HepG2 (cell line): ENCODE data around the gene POMT2. TPM values are rescaled to one million over a fixed set of nuclear protein-coding genes. Genes with fewer than 3 reads are reported as not detected.

Source experiments
- ATF7 ChIP-seq, 2 experiments: fragments of 450-650 bp in 1 of 2; sonication (generic) in 1 of 2; formaldehyde crosslinking in 1 of 2; IDR thresholded peaks; 2 replicates each; pipeline versions ENCODE4 v1.4.0 to v1.6.1; 2016 to 2020; ENCODE audit warnings: antibody characterized with exemption in 1 of 2, mild to moderate bottlenecking in 1 of 2, missing genetic modification reagents in 1 of 2
- CBX5 ChIP-seq: sonication (generic); formaldehyde crosslinking; IDR thresholded peaks from 2 replicates; pipeline ENCODE4 v1.4.0; 2020; ENCODE audit warnings: missing genetic modification reagents, borderline replicate concordance
- CEBPB ChIP-seq: IDR thresholded peaks from 2 replicates; pipeline ENCODE4 v1.6.1; 2011; ENCODE audit warnings: low read depth, low read length, improper control_type of control experiment, borderline replicate concordance
- CREB1 ChIP-seq, 2 experiments: fragments of 450-650 bp in 1 of 2; IDR thresholded peaks; 2 replicates each; pipeline ENCODE4 v1.6.1; 2016 to 2017; ENCODE audit warnings: control low read depth in 1 of 2, mild to moderate bottlenecking in 1 of 2, missing compliant biosample characterization in 1 of 2, missing genetic modification characterization in 1 of 2
- EZH2 ChIP-seq: conservative IDR thresholded peaks from 2 replicates; pipeline ENCODE4 v1.6.1; 2012; ENCODE audit warnings: mild to moderate bottlenecking, low read depth, low read length, moderate library complexity
- HMG20A ChIP-seq: IDR thresholded peaks from 2 replicates; pipeline ENCODE4 v1.6.1; 2016; ENCODE audit warnings: borderline replicate concordance
- JUND ChIP-seq: sonication (generic); formaldehyde crosslinking; IDR thresholded peaks from 2 replicates; pipeline ENCODE4 v1.8.0; 2022; ENCODE audit warnings: mild to moderate bottlenecking, missing genetic modification reagents
- NFIC ChIP-seq: IDR thresholded peaks from 2 replicates; pipeline ENCODE4 v1.6.1; 2012; ENCODE audit warnings: mild to moderate bottlenecking, low read length, inconsistent platforms
- SIN3A ChIP-seq: IDR thresholded peaks from 2 replicates; pipeline ENCODE4 v1.6.1; 2011; ENCODE audit warnings: low read depth, mild to moderate bottlenecking, control low read depth, low read length, borderline replicate concordance
- ZNF138 ChIP-seq: sonication (generic); formaldehyde crosslinking; IDR thresholded peaks from 2 replicates; pipeline ENCODE4 v1.5.0; 2020; ENCODE audit warnings: mild to moderate bottlenecking, low read depth, missing genetic modification reagents
- ZNF253 ChIP-seq: sonication (generic); formaldehyde crosslinking; IDR thresholded peaks from 2 replicates; pipeline ENCODE4 v1.8.0; 2022; ENCODE audit warnings: mild to moderate bottlenecking, missing genetic modification reagents, borderline replicate concordance
- ZNF546 ChIP-seq: sonication (generic); formaldehyde crosslinking; conservative IDR thresholded peaks from 2 replicates; pipeline ENCODE4 v1.8.1; 2023; ENCODE audit warnings: mild to moderate bottlenecking, missing genetic modification reagents
- ZNF83 ChIP-seq: sonication (generic); formaldehyde crosslinking; IDR thresholded peaks from 2 replicates; pipeline ENCODE4 v1.4.0; 2020; ENCODE audit warnings: missing genetic modification reagents, mild to moderate bottlenecking, borderline replicate concordance
- polyA plus RNA-seq, 8 experiments: library from polyadenylated mRNA; depleted of rRNA in 3 of 8; stranded (reverse) in 7 of 8; unstranded in 1 of 8; fragments of >200 nt; fragmentation: Illumina TruSeq in 4 of 8; extraction: Trizol in 4 of 8; gene quantifications; 2 replicates each; pipeline versions ENCODE4 v1.2.1 to v1.2.3, GENCODE V29; 2011 to 2016; ENCODE audit warnings: low read depth in 4 of 8, missing spikeins in 1 of 8, mixed read lengths in 1 of 8; ENCODE audit not compliant: insufficient read depth in 1 of 8
- total RNA-seq, 5 experiments: library from RNA; depleted of rRNA; stranded (reverse); fragments of >200 nt; fragmentation: Illumina TruSeq; extraction: Trizol; gene quantifications; 2 replicates each; pipeline ENCODE4 v1.2.3, GENCODE V29; 2016; ENCODE audit warnings: low read depth in 1 of 5
- TF ChIP-seq, protein P1 (sequence below): IDR thresholded peaks from 2 replicates; pipeline ENCODE4 v1.6.1; 2016; ENCODE audit warnings: low read depth, missing genetic modification reagents, missing compliant biosample characterization
- TF ChIP-seq, protein P2 (sequence below): IDR thresholded peaks from 2 replicates; pipeline ENCODE4 v1.4.0; 2020; ENCODE audit warnings: mild to moderate bottlenecking, missing genetic modification reagents
- TF ChIP-seq, protein P3 (sequence below): sonication (generic); formaldehyde crosslinking; IDR thresholded peaks from 2 replicates; pipeline ENCODE4 v1.8.0; 2022; ENCODE audit warnings: missing genetic modification reagents, mild to moderate bottlenecking, moderate library complexity, borderline replicate concordance

The POMT2 gene
- total and polyA plus RNA-seq, 2 of the 13 experiments (the other 11 are each of a cell fraction or from before 2014, with no cell fraction given): 15.3 to 15.9 TPM

DNA sequence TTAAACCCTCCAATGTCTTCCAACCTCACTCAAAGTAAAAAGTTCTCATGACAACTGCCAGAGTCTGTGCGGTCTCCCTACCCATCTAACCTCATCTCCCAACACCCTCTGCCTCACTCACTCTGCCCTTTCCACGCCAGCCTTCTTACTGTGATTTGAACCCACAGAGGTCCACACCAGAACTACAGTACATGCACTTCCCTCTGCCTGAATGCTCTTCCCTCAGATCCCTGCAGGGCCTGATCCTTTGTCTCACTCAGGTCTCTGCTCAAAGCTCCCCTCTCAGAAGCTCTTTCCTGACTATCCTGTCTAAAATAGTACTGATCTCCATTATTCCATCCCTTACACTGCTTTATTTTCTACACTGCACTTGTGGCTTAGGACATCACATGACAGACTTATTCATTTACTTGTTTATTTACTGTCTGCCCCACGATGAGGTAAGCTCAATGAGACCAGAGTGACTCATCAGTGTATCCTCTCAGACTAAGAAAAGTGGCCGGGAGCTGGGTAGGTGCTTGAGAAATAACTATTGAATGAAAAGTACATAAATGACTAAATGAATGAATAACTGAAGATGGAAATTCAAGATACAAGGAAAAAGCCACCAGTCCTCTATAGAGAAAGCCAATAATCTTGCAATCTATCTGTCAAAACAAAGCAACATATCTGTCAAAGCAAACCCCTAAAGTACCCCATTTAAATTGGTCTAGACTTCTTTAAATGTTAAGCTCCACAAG lies 17.1 kb downstream of the POMT2 start (continued):
- TF ChIP-seq, protein P1, sequence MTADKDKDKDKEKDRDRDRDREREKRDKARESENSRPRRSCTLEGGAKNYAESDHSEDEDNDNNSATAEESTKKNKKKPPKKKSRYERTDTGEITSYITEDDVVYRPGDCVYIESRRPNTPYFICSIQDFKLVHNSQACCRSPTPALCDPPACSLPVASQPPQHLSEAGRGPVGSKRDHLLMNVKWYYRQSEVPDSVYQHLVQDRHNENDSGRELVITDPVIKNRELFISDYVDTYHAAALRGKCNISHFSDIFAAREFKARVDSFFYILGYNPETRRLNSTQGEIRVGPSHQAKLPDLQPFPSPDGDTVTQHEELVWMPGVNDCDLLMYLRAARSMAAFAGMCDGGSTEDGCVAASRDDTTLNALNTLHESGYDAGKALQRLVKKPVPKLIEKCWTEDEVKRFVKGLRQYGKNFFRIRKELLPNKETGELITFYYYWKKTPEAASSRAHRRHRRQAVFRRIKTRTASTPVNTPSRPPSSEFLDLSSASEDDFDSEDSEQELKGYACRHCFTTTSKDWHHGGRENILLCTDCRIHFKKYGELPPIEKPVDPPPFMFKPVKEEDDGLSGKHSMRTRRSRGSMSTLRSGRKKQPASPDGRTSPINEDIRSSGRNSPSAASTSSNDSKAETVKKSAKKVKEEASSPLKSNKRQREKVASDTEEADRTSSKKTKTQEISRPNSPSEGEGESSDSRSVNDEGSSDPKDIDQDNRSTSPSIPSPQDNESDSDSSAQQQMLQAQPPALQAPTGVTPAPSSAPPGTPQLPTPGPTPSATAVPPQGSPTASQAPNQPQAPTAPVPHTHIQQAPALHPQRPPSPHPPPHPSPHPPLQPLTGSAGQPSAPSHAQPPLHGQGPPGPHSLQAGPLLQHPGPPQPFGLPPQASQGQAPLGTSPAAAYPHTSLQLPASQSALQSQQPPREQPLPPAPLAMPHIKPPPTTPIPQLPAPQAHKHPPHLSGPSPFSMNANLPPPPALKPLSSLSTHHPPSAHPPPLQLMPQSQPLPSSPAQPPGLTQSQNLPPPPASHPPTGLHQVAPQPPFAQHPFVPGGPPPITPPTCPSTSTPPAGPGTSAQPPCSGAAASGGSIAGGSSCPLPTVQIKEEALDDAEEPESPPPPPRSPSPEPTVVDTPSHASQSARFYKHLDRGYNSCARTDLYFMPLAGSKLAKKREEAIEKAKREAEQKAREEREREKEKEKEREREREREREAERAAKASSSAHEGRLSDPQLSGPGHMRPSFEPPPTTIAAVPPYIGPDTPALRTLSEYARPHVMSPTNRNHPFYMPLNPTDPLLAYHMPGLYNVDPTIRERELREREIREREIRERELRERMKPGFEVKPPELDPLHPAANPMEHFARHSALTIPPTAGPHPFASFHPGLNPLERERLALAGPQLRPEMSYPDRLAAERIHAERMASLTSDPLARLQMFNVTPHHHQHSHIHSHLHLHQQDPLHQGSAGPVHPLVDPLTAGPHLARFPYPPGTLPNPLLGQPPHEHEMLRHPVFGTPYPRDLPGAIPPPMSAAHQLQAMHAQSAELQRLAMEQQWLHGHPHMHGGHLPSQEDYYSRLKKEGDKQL: no peak
- TF ChIP-seq CREB1 (IDR thresholded peaks at IDR 0.05) (peak; percentile 57; the same call in 1 of the 2 replicates), CREB1 (CRISPR knock-in tag; IDR thresholded peaks at IDR 0.05) (no peak), ZNF83 (CRISPR knock-in tag) (no peak), ZNF253 (CRISPR knock-in tag) (no peak), ZNF546 (no peak), ZNF138 (CRISPR knock-in tag) (no peak), ATF7 (IDR thresholded peaks at IDR 0.05) (peak; percentile 25; the same call in 1 of the 2 replicates), ATF7 (CRISPR knock-in tag; IDR thresholded peaks at IDR 0.05) (no peak), HMG20A (CRISPR knock-in tag) (peak; percentile 45; the same call in 1 of the 2 replicates), CBX5 (CRISPR knock-in tag) (no peak), EZH2 (no peak), NFIC (peak; percentile 32; the same call in 1 of the 2 replicates), JUND (CRISPR knock-in tag) (peak; percentile 75), SIN3A (0 out of 2 replicates have a peak, but pooled peaks have one; percentile 17), CEBPB (peak; percentile 50; the same call in 1 of the 2 replicates)
- TF ChIP-seq, protein P2, sequence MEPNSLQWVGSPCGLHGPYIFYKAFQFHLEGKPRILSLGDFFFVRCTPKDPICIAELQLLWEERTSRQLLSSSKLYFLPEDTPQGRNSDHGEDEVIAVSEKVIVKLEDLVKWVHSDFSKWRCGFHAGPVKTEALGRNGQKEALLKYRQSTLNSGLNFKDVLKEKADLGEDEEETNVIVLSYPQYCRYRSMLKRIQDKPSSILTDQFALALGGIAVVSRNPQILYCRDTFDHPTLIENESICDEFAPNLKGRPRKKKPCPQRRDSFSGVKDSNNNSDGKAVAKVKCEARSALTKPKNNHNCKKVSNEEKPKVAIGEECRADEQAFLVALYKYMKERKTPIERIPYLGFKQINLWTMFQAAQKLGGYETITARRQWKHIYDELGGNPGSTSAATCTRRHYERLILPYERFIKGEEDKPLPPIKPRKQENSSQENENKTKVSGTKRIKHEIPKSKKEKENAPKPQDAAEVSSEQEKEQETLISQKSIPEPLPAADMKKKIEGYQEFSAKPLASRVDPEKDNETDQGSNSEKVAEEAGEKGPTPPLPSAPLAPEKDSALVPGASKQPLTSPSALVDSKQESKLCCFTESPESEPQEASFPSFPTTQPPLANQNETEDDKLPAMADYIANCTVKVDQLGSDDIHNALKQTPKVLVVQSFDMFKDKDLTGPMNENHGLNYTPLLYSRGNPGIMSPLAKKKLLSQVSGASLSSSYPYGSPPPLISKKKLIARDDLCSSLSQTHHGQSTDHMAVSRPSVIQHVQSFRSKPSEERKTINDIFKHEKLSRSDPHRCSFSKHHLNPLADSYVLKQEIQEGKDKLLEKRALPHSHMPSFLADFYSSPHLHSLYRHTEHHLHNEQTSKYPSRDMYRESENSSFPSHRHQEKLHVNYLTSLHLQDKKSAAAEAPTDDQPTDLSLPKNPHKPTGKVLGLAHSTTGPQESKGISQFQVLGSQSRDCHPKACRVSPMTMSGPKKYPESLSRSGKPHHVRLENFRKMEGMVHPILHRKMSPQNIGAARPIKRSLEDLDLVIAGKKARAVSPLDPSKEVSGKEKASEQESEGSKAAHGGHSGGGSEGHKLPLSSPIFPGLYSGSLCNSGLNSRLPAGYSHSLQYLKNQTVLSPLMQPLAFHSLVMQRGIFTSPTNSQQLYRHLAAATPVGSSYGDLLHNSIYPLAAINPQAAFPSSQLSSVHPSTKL (CRISPR knock-in tag): peak; percentile 82
- TF ChIP-seq, protein P3, sequence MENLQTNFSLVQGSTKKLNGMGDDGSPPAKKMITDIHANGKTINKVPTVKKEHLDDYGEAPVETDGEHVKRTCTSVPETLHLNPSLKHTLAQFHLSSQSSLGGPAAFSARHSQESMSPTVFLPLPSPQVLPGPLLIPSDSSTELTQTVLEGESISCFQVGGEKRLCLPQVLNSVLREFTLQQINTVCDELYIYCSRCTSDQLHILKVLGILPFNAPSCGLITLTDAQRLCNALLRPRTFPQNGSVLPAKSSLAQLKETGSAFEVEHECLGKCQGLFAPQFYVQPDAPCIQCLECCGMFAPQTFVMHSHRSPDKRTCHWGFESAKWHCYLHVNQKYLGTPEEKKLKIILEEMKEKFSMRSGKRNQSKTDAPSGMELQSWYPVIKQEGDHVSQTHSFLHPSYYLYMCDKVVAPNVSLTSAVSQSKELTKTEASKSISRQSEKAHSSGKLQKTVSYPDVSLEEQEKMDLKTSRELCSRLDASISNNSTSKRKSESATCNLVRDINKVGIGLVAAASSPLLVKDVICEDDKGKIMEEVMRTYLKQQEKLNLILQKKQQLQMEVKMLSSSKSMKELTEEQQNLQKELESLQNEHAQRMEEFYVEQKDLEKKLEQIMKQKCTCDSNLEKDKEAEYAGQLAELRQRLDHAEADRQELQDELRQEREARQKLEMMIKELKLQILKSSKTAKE (CRISPR knock-in tag): 0 out of 2 replicates have a peak, but pooled peaks have one; percentile 49
